H54 (cell line): Measurements from ENCODE around the gene ADAMTSL2.

ENCODE experiments used
- DNase-seq: peaks from one replicate; pipeline ENCODE4 v3.0.0; 2011; ENCODE audit warnings: low spot score, mixed read lengths; ENCODE audit not compliant: insufficient read length
- FAIRE-seq: peaks from 3 replicates; lab custom pipeline; 2011; peaks lifted over from hg19 to GRCh38; lab: Jason Lieb, UNC
- POLR2A ChIP-seq: IDR thresholded peaks from 2 replicates; pipeline ENCODE4 v1.6.1; 2011; ENCODE audit warnings: low read depth, mild to moderate bottlenecking, low read length

Gene ADAMTSL2

GRCh38 chr9:133534346-133535291 lies at the start of gene ADAMTSL2:
TSS of gene ADAMTSL2 (plus strand) at chr9:133534704. CDS start at chr9:133536713, 2,009 bp downstream.
- FAIRE-seq = no peak
- no peak for DNase-seq
- no peak for TF ChIP-seq POLR2A

- TF ChIP-seq POLR2A = no peak
- FAIRE-seq (no peak), DNase-seq (no peak)
Measured at GRCh38 chr9:133485531-133486260, 48.8 kb upstream of the ADAMTSL2 start.

DNA sequence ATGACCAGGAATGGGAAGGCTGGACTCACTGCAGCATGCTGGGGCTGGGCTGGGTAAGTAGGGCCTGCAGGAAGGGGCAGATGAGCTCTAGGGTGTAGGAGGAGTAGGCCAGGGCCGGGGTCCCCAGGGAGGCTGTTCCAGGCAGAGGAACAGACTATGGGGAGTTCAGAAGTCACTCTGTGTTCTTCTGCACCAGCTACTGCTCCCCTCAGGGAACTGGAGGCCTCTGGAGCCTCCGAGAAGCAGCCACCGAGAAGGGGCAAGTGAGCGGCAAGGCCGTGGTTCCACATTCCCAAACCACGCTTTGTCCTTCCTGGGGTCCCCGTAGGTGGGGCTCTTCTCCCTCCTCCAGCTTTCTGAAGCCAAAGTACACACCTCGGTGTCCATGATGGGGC lies 47.2 kb upstream of the ADAMTSL2 start:
- no peak for TF ChIP-seq POLR2A
- DNase-seq (no peak), FAIRE-seq (no peak)

DNA sequence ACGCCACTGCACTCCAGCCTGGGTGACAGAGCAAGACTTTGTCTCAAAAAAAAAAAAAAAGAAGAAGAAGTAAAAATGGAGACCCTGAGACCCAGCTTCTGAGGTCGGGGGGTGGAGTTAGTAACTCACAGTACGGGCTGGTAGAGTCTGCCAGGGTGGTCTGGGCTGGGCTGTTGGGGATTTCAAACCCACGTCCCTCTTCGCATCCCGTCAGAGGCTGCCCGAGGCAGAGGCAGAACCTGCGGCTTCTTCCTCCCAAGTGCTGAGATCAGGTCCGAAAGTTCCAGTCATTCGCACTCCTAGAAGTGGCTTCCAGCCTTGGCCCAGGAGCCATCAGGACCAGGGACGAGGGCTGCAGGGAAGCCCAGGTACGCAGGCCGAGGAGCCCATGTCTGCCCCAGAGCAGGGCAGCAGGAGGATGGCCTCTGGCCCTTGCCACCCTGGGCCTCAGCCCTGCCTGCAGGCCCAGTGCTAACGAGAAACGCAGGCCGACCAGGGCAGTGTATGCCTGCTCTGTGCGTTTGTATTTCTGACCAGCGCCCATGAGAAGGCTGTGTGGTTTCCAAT lies 45.7 kb upstream of the ADAMTSL2 start:
- DNase-seq (no peak), FAIRE-seq (no peak)
- TF ChIP-seq POLR2A = no peak

DNA sequence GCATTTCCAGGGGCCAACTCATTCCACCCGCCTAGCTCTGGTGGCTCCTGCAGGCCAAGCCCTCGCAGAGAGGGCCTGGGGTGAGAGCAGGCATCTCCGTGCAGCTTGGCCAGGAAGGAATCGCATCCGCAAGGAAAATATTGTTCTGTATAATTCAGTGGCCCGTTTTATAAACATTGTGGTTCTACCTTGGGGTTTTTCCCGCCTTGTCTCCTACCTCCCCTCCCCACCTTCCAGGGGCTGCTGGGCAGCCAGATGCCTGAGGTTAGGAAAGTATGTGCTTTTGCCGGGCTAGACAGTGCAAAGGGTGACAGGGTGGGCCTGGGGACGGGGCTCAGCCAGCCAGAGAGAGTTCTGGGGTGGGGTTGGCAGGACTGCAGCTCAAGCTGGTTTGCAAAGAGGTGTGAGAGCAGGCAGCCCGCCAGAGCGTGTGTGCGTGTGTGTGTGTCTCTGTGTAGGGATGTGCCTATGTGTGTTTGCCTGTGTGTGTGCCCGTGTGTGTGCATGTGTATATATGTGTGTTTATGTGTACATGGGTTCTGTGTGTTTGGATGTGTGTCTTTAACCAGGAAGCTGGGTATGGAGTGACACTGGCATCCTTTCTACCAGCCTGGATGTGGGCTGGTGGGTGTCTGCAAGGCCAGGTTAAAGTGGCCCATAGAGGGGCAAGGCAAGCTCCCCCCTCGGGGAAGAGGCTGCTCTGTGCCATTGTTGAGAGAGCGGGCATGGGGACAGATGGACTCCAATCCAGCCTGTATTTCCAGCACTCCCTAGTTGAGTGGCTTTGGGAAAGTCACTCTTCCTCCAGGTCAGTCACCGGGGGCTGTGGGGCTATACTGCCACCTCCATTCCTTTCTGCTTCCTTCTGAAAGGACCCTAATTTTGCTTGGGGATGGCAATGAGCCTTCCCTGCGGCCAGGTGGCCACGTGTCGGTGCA lies 45.0 kb upstream of the ADAMTSL2 start:
- TF ChIP-seq POLR2A = no peak
- no peak for FAIRE-seq

GRCh38 chr9:133490201-133490681 lies 44.3 kb upstream of the ADAMTSL2 start:
- TF ChIP-seq POLR2A = no peak
- DNase-seq (no peak), FAIRE-seq (no peak)

More for the DNA sequence above, 45.0 kb upstream of the ADAMTSL2 start:
- no peak for DNase-seq

DNA sequence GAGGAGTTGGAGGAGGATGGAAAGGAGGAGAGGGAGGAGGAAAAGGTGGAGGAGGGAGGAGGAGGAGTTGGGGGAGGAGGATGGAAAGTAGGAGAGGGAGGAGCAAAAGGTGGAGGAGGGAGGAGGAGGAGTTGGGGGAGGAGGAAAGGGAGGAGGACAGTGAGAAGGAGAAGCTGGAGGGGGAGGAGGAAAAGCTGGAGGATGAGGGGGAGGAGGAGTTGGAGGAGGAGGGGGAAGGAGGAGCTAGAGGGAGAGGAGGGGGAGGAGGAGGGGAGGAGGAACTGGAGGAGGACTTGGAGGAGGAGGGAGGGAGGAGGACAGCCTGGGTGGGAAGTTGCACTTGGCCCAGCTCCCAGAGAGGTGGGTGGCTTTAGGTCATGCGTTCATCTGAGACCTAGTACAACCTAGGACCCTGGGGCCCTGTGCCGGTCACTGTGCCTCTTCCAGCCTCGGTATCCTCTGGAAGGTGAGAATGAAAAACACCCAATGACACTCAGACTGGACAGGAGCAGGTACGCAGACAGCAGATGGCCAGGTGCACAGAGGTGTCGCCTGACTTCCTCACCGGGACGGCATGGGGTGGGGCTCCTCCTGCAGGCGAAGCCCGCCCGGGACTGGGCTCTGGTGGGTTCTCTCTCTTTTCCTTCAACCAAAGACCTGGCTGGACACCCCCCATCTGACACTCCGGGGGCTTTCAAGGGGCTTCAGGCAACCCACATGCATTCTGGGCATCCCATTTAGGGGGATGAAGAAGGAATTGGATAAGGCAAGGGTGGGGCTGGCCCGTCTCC lies 43.4 kb upstream of the ADAMTSL2 start:
- DNase-seq (no peak), FAIRE-seq (no peak)
- TF ChIP-seq POLR2A = no peak

GRCh38 chr9:133491656-133491925 lies 42.9 kb upstream of the ADAMTSL2 start:
- DNase-seq (no peak), FAIRE-seq (no peak)
- no peak for TF ChIP-seq POLR2A

- no peak for DNase-seq
- no peak for FAIRE-seq
- TF ChIP-seq POLR2A = no peak
Measured at GRCh38 chr9:133492061-133493021, 42.2 kb upstream of the ADAMTSL2 start.

- FAIRE-seq (no peak), DNase-seq (no peak)
- no peak for TF ChIP-seq POLR2A
Measured at GRCh38 chr9:133493428-133493827, 41.1 kb upstream of the ADAMTSL2 start.

DNA sequence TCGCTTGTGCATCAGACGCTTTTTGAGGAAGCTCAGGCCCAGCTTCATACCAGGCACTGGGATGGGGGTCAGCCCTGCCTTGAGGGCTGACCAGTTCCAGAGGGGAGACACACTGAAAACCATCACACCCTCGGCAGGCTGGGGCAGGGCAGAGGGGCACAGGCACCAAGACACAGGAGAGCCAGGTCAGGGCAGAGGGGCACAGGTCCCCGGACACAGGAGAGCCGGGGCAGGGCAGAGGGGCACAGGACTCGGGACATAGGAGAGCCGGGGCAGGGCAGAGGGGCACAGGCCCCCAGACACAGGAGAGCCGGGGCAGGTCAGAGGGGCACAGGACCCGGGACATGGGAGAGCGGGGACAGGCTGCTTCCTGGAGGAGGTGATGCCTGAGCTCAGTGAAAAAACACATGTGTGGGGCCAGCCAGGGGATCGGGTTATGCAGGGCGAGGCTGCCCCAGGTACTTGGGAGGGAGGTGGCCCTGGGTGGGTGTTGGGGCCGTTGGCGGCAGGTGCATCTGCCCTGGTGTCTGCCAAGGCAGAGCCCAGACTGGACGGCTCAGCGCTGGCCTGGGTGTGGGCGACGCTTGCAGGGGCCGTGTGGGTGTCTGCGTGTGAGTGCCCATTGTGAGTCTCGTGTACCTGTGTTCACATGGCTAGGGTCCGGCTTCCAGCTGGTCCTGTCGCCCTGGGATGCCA lies 40.5 kb upstream of the ADAMTSL2 start:
- DNase-seq (no peak), FAIRE-seq (no peak)
- TF ChIP-seq POLR2A = no peak
